Mesendoderm (in vitro differentiated cells): Measurements from ENCODE around the gene COLEC12.

Experiments used
- DNase-seq: peaks from one replicate; pipeline ENCODE4 v3.0.0; 2013
- H2AK5ac ChIP-seq: 2 replicates; pipeline ENCODE4 v1.6.1; 2013; ENCODE audit warnings: low read length, inconsistent platforms
- H2BK120ac ChIP-seq: 2 replicates; pipeline ENCODE4 v1.6.1; 2013; ENCODE audit warnings: low read depth, mild to moderate bottlenecking, low read length, moderate library complexity, mixed read lengths
- H2BK15ac ChIP-seq: replicated peaks from 2 replicates; pipeline ENCODE4 v1.6.1; 2013; ENCODE audit warnings: low read depth, mild to moderate bottlenecking, moderate library complexity
- H2BK5ac ChIP-seq: 2 replicates; pipeline ENCODE4 v1.6.1; 2013; ENCODE audit warnings: low read length, inconsistent platforms
- H3K18ac ChIP-seq: 2 replicates; pipeline ENCODE4 v1.6.1; 2013; ENCODE audit warnings: mild to moderate bottlenecking, low read length, mixed read lengths
- H3K23ac ChIP-seq: one replicate; pipeline ENCODE4 v1.6.1; 2013; ENCODE audit warnings: low read length
- H3K27ac ChIP-seq: 2 replicates; pipeline ENCODE4 v1.5.1; 2013; ENCODE audit warnings: low read depth, mild to moderate bottlenecking, inconsistent platforms, low read length, moderate library complexity
- H3K27me3 ChIP-seq: 2 replicates; pipeline ENCODE4 v1.6.1; 2013; ENCODE audit warnings: low read length, control low read depth, mild to moderate bottlenecking, inconsistent platforms; ENCODE audit not compliant: insufficient read depth, poor library complexity
- H3K36me3 ChIP-seq: 2 replicates; pipeline ENCODE4 v1.6.1; 2013; ENCODE audit warnings: low read length, inconsistent platforms; ENCODE audit not compliant: control insufficient read depth, insufficient read depth
- H3K4ac ChIP-seq: one replicate; pipeline ENCODE4 v1.6.1; 2013; ENCODE audit warnings: low read depth, mild to moderate bottlenecking, low read length, moderate library complexity
- H3K4me1 ChIP-seq: 2 replicates; pipeline ENCODE4 v1.6.1; 2013; ENCODE audit warnings: low read depth, low read length, inconsistent platforms; ENCODE audit not compliant: control insufficient read depth
- H3K4me2 ChIP-seq: 2 replicates; pipeline ENCODE4 v1.6.1; 2013; ENCODE audit warnings: low read length
- H3K4me3 ChIP-seq: 2 replicates; pipeline ENCODE4 v1.5.1; 2013; ENCODE audit warnings: mild to moderate bottlenecking, low read length
- H3K56ac ChIP-seq: one replicate; pipeline ENCODE4 v1.6.1; 2013; ENCODE audit warnings: low read length
- H3K79me1 ChIP-seq: 2 replicates; pipeline ENCODE4 v1.6.1; 2013; ENCODE audit warnings: low read length, inconsistent platforms
- H3K79me2 ChIP-seq: 2 replicates; pipeline ENCODE4 v1.6.1; 2013; ENCODE audit warnings: mild to moderate bottlenecking, low read length; ENCODE audit not compliant: control insufficient read depth, insufficient read depth
- H3K9ac ChIP-seq: 2 replicates; pipeline ENCODE4 v1.6.1; 2013; ENCODE audit warnings: low read length, inconsistent platforms
- H4K5ac ChIP-seq: one replicate; pipeline ENCODE4 v1.6.1; 2013; ENCODE audit warnings: low read length
- H4K8ac ChIP-seq: one replicate; pipeline ENCODE4 v1.6.1; 2013; ENCODE audit warnings: low read depth, mild to moderate bottlenecking, control low read depth, low read length, moderate library complexity
- WGBS: extraction: QIAGEN DNeasy Blood & Tissue Kit; methylation state at CpG from one replicate; pipeline ENCODE4 v1.1.7; 2013; ENCODE audit warnings: low lambda C conversion rate, missing lambda C conversion rate; ENCODE audit not compliant: insufficient coverage; ENCODE audit errors: extremely low coverage; 5-methylcytosine and 5-hydroxymethylcytosine counted together

COLEC12 gene

GRCh38 chr18:495017-495416, 5.5 kb downstream of the COLEC12 start:
- H3K4me3 ChIP-seq = no peak overlapping the region
- no peak overlapping the region for H3K9ac ChIP-seq
- no peak overlapping the region for H2BK120ac ChIP-seq
- no peak overlapping the region for H2BK5ac ChIP-seq
- peaks cover 11% of the 10 kb centered on the region for H3K79me1 ChIP-seq
- no CpG with 5 or more reads among the region's 1 CpG for WGBS
- no peak overlapping the region for H2AK5ac ChIP-seq
- H3K4me1 ChIP-seq = peaks cover 18% of the 10 kb centered on the region
- H3K56ac ChIP-seq = no peak overlapping the region
- no peak overlapping the region for H3K4me2 ChIP-seq
- H2BK15ac ChIP-seq = no peak overlapping the region
- H3K27me3 ChIP-seq = no peaks in the 10 kb centered on the region
- H3K4ac ChIP-seq = no peak overlapping the region
- no peak overlapping the region for H4K5ac ChIP-seq
- H3K23ac ChIP-seq = no peak overlapping the region
- H3K79me2 ChIP-seq = peaks cover 33% of the 10 kb centered on the region
- H3K36me3 ChIP-seq = no peaks in the 10 kb centered on the region
- DNase-seq = no peak
- H3K27ac ChIP-seq = no peak overlapping the region
- no peak overlapping the region for H4K8ac ChIP-seq
- no peak overlapping the region for H3K18ac ChIP-seq

- no peak overlapping the region for H3K56ac ChIP-seq
- H4K5ac ChIP-seq = no peak overlapping the region
- peaks cover 9% of the 10 kb centered on the region for H3K79me1 ChIP-seq
- H3K23ac ChIP-seq = no peak overlapping the region
- H4K8ac ChIP-seq = no peak overlapping the region
- H3K79me2 ChIP-seq = peaks cover 34% of the 10 kb centered on the region
- no peaks in the 10 kb centered on the region for H3K36me3 ChIP-seq
- H3K18ac ChIP-seq = no peak overlapping the region
- DNase-seq = peak; percentile 59
- H3K4me3 ChIP-seq = no peak overlapping the region
- no peak overlapping the region for H3K4me2 ChIP-seq
- peaks cover 20% of the 10 kb centered on the region for H3K4me1 ChIP-seq
- H3K27ac ChIP-seq = no peak overlapping the region
- no peaks in the 10 kb centered on the region for H3K27me3 ChIP-seq
- peak overlapping the region; percentile 19 for H2BK15ac ChIP-seq
- no CpG with 5 or more reads among the region's 5 CpGs for WGBS
- H3K4ac ChIP-seq = no peak overlapping the region
- H2AK5ac ChIP-seq = no peak overlapping the region
- no peak overlapping the region for H3K9ac ChIP-seq
- H2BK5ac ChIP-seq = no peak overlapping the region
- no peak overlapping the region for H2BK120ac ChIP-seq
Measured at GRCh38 chr18:493986-494983, 6.2 kb downstream of the COLEC12 start.

DNA sequence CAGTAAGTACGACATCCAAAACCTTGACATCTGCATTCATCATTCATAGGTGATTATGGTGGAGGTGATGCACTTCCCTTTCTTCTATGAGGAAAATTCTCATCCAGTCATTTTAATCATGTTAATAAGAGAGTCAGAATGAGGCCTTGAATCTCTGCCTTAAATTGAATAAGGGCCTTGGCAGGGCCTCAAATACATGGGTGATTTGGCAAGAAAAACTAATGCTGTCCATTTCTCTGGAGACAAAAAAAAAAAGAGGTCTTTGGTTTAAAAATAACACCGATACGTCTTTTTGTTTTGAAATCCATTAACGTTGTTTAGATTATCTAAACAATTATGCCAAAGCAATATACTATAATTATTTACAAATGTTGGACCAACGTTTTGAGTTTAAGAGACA, 8.1 kb downstream of the COLEC12 start:
- Histone ChIP-seq H2BK15ac (no peak overlapping the region), H3K4me2 (no peak overlapping the region), H4K5ac (no peak overlapping the region), H3K9ac (no peak overlapping the region), H3K23ac (no peak overlapping the region), H3K18ac (no peak overlapping the region), H3K27ac (no peak overlapping the region), H2BK120ac (no peak overlapping the region), H3K4ac (no peak overlapping the region), H3K27me3 (no peaks in the 10 kb centered on the region), H2BK5ac (no peak overlapping the region), H3K56ac (no peak overlapping the region), H3K36me3 (no peaks in the 10 kb centered on the region), H3K4me1 (peaks cover 18% of the 10 kb centered on the region), H3K79me2 (peaks cover 35% of the 10 kb centered on the region), H4K8ac (no peak overlapping the region), H3K79me1 (peaks cover 10% of the 10 kb centered on the region), H3K4me3 (no peak overlapping the region), H2AK5ac (no peak overlapping the region)
- no CpG with 5 or more reads among the region's 5 CpGs for WGBS
- DNase-seq = no peak

- Histone ChIP-seq H3K36me3 (no peaks in the 10 kb centered on the region), H3K4me3 (no peak overlapping the region)
Measured at GRCh38 chr18:490624-491023, 9.9 kb downstream of the COLEC12 start.

GRCh38 chr18:490024-490366, 10.5 kb downstream of the COLEC12 start:
- no peak overlapping the region for H3K27ac ChIP-seq
- H3K56ac ChIP-seq = no peak overlapping the region
- H3K79me2 ChIP-seq = peaks cover 24% of the 10 kb centered on the region
- no peak overlapping the region for H3K4me3 ChIP-seq
- H3K79me1 ChIP-seq = peaks cover 7% of the 10 kb centered on the region
- no peak overlapping the region for H4K8ac ChIP-seq
- no peaks in the 10 kb centered on the region for H3K27me3 ChIP-seq
- H3K4ac ChIP-seq = no peak overlapping the region
- H2BK120ac ChIP-seq = no peak overlapping the region
- H3K36me3 ChIP-seq = no peaks in the 10 kb centered on the region
- peaks cover 15% of the 10 kb centered on the region for H3K4me1 ChIP-seq
- peak; percentile 60 for DNase-seq
- peak overlapping the region; percentile 10 for H3K18ac ChIP-seq
- H3K23ac ChIP-seq = no peak overlapping the region
- no CpG with 5 or more reads among the region's 5 CpGs for WGBS
- no peak overlapping the region for H4K5ac ChIP-seq
- H2AK5ac ChIP-seq = no peak overlapping the region
- no peak overlapping the region for H3K9ac ChIP-seq
- H3K4me2 ChIP-seq = no peak overlapping the region
- no peak overlapping the region for H2BK5ac ChIP-seq
- H2BK15ac ChIP-seq = no peak overlapping the region

More at GRCh38 chr18:490624-491023, 9.9 kb downstream of the COLEC12 start:
- peaks cover 10% of the 10 kb centered on the region for H3K79me1 ChIP-seq
- no peak overlapping the region for H4K8ac ChIP-seq
- no peak overlapping the region for H2BK15ac ChIP-seq
- H3K27ac ChIP-seq = no peak overlapping the region
- H4K5ac ChIP-seq = no peak overlapping the region
- H3K4me1 ChIP-seq = peaks cover 17% of the 10 kb centered on the region
- no peak overlapping the region for H3K4me2 ChIP-seq
- no peak overlapping the region for H3K4ac ChIP-seq
- no peak overlapping the region for H3K9ac ChIP-seq
- no peaks in the 10 kb centered on the region for H3K27me3 ChIP-seq
- no peak overlapping the region for H2BK120ac ChIP-seq
- WGBS = no CpG with 5 or more reads among the region's 4 CpGs
- no peak for DNase-seq
- H3K18ac ChIP-seq = no peak overlapping the region
- peak overlapping the region; percentile 5 for H3K56ac ChIP-seq
- no peak overlapping the region for H3K23ac ChIP-seq
- H2BK5ac ChIP-seq = no peak overlapping the region
- H2AK5ac ChIP-seq = no peak overlapping the region
- peaks cover 29% of the 10 kb centered on the region for H3K79me2 ChIP-seq
